Measurements from ENCODE around the gene SUGP1. TPM values are rescaled to one million over a fixed set of nuclear protein-coding genes. Genes with fewer than 3 reads are reported as not detected.

Gene SUGP1
- total and polyA plus RNA-seq, 4 donors = 11.2 to 18.9 (median 14.8) TPM

GRCh38 chr19:19303411-19303810 is 16.9 kb downstream of the SUGP1 start:
- Histone ChIP-seq H3K27ac (ENCODE audit: low read depth in 1 of 2, low read length in 2 of 2) (no peak overlapping the region), H3K4me1 (ENCODE audit: control insufficient read depth in 4 of 4, insufficient read depth in 4 of 4, low read length in 3 of 4) (no peaks in the 10 kb centered on the region), H3K4me3 (ENCODE audit: low read depth in 1 of 3, low read length in 3 of 3) (no peak overlapping the region), H3K9me3 (ENCODE audit: control insufficient read depth in 4 of 4, low read length in 3 of 4) (no peaks in the 10 kb centered on the region), H3K27me3 (ENCODE audit: control insufficient read depth in 4 of 4, insufficient read depth in 4 of 4, low read length in 3 of 4) (no peaks in the 10 kb centered on the region), H3K9ac (ENCODE audit: low read depth in 1 of 2, low read length in 2 of 2) (no peak overlapping the region), H3K36me3 (ENCODE audit: control insufficient read depth in 4 of 4, insufficient read depth in 3 of 4, low read depth in 1 of 4, low read length in 3 of 4) (peaks cover 10 to 67% (median 32%) of the 10 kb centered on the region in 4 donors)
- DNase-seq (ENCODE audit: low spot score) = no peak
- WGBS = 91% methylated on average over 14 of the region's 14 CpGs
- no peak for TF ChIP-seq HNF4A (conservative IDR thresholded peaks at IDR 0.05)
- no peak for TF ChIP-seq SP1 (IDR thresholded peaks at IDR 0.05)
- TF ChIP-seq JUND (IDR thresholded peaks at IDR 0.05) = no peak
- TF ChIP-seq RAD21 (IDR thresholded peaks at IDR 0.05) = no peak
- TF ChIP-seq HNF4G (IDR thresholded peaks at IDR 0.05) = no peak
- no peak for TF ChIP-seq FOXA1 (IDR thresholded peaks at IDR 0.05)
- no peak for TF ChIP-seq TAF1 (conservative IDR thresholded peaks at IDR 0.05)
- no peak for TF ChIP-seq NR2F2 (IDR thresholded peaks at IDR 0.05)
- TF ChIP-seq ZBTB33 (IDR thresholded peaks at IDR 0.05) = no peak
- no peak for TF ChIP-seq EGR1 (IDR thresholded peaks at IDR 0.05; ENCODE audit: low read depth in 2 of 2)
- no peak for TF ChIP-seq REST (IDR thresholded peaks at IDR 0.05)
- TF ChIP-seq ATF3 (IDR thresholded peaks at IDR 0.05) = no peak
- TF ChIP-seq MAX (IDR thresholded peaks at IDR 0.05) = no peak
- TF ChIP-seq CTCF (IDR thresholded peaks at IDR 0.05; ENCODE audit: low read depth, low read length, missing input control) = no peak
- TF ChIP-seq RXRA (IDR thresholded peaks at IDR 0.05) = no peak
- TF ChIP-seq YY1 (IDR thresholded peaks at IDR 0.05) = no peak

GRCh38 chr19:19300613-19301012 is 19.7 kb downstream of the SUGP1 start:
- WGBS = 98% methylated on average over 12 of the region's 12 CpGs
- Histone ChIP-seq H3K27me3 (ENCODE audit: control insufficient read depth in 4 of 4, insufficient read depth in 4 of 4, low read length in 3 of 4) (no peaks in the 10 kb centered on the region), H3K9me3 (ENCODE audit: control insufficient read depth in 4 of 4, low read length in 3 of 4) (no peaks in the 10 kb centered on the region), H3K27ac (ENCODE audit: low read depth in 1 of 2, low read length in 2 of 2) (no peak overlapping the region), H3K36me3 (ENCODE audit: control insufficient read depth in 4 of 4, insufficient read depth in 3 of 4, low read depth in 1 of 4, low read length in 3 of 4) (peaks cover 7 to 48% (median 25%) of the 10 kb centered on the region in 4 donors), H3K4me3 (ENCODE audit: low read depth in 1 of 3, low read length in 3 of 3) (no peak overlapping the region), H3K9ac (ENCODE audit: low read depth in 1 of 2, low read length in 2 of 2) (no peak overlapping the region), H3K4me1 (ENCODE audit: control insufficient read depth in 4 of 4, insufficient read depth in 4 of 4, low read length in 3 of 4) (peaks cover 8 to 18% (median 14%) of the 10 kb centered on the region in 4 donors)
- no peak for TF ChIP-seq HNF4A (conservative IDR thresholded peaks at IDR 0.05)
- TF ChIP-seq FOXA2 (IDR thresholded peaks at IDR 0.05) = no peak
- no peak for TF ChIP-seq ZBTB33 (IDR thresholded peaks at IDR 0.05)
- no peak for TF ChIP-seq RAD21 (IDR thresholded peaks at IDR 0.05)
- TF ChIP-seq CTCF (IDR thresholded peaks at IDR 0.05; ENCODE audit: low read depth, low read length, missing input control) = no peak
- TF ChIP-seq FOXA1 (IDR thresholded peaks at IDR 0.05) = no peak
- no peak for TF ChIP-seq YY1 (IDR thresholded peaks at IDR 0.05)
- TF ChIP-seq EGR1 (IDR thresholded peaks at IDR 0.05; ENCODE audit: low read depth in 2 of 2) = no peak
- no peak for TF ChIP-seq GABPA (IDR thresholded peaks at IDR 0.05 in 1 of 2, conservative IDR thresholded peaks at IDR 0.05 in 1 of 2)
- no peak for TF ChIP-seq MAX (IDR thresholded peaks at IDR 0.05)
- TF ChIP-seq HNF4G (IDR thresholded peaks at IDR 0.05) = no peak
- TF ChIP-seq RXRA (IDR thresholded peaks at IDR 0.05) = no peak
- no peak for DNase-seq (ENCODE audit: low spot score)
